Right atrium auricular region (tissue), 2 donors: ENCODE results near the gene RNF113B. TPM values are rescaled to one million over a fixed set of nuclear protein-coding genes. Genes with fewer than 3 reads are reported as not detected.

ENCODE experiments used
- DNase-seq: peaks from one replicate; pipeline ENCODE4 v3.0.0-alpha.2; 2019; ENCODE audit warnings: low spot score
- H3K27ac ChIP-seq, 2 donors: fragments of 200-600 bp; sonication (generic); 1 replicate in 1 of 2; 2 replicates in 1 of 2; pipeline ENCODE4 v1.5.1; 2016 to 2019
- H3K27me3 ChIP-seq, 2 donors: fragments of 200-600 bp; sonication (generic); one replicate each; pipeline versions ENCODE4 v1.5.1 to v1.6.0; 2017 to 2019
- H3K36me3 ChIP-seq: fragments of 200-600 bp; sonication (generic); one replicate; pipeline ENCODE4 v1.5.1; 2016
- H3K4me1 ChIP-seq, 2 donors: fragments of 200-600 bp; sonication (generic); one replicate each; pipeline versions ENCODE4 v1.5.1 to v1.6.0; 2017 to 2019
- H3K4me3 ChIP-seq, 2 donors: fragments of 200-600 bp; sonication (generic); 1 replicate in 1 of 2; 2 replicates in 1 of 2; pipeline ENCODE4 v1.5.1; 2017 to 2019; ENCODE audit warnings: mild to moderate bottlenecking in 1 of 2, moderate library complexity in 1 of 2
- H3K9me3 ChIP-seq, 2 donors: fragments of 200-600 bp; sonication (generic); one replicate each; pipeline ENCODE4 v1.5.1; 2019
- total RNA-seq, 2 donors: library from RNA; depleted of rRNA; stranded (reverse); fragments of >200 nt; gene quantifications; one replicate each; pipeline ENCODE4 v1.1.0, GENCODE V29; 2016
- TF ChIP-seq, protein P1 (sequence below), 2 donors: fragments of 200-600 bp; sonication (generic); IDR thresholded peaks; one replicate each; pipeline ENCODE4 v1.5.1; 2019; ENCODE audit warnings: antibody characterized with exemption in 2 of 2

Gene RNF113B
- total RNA-seq: not detected

DNA sequence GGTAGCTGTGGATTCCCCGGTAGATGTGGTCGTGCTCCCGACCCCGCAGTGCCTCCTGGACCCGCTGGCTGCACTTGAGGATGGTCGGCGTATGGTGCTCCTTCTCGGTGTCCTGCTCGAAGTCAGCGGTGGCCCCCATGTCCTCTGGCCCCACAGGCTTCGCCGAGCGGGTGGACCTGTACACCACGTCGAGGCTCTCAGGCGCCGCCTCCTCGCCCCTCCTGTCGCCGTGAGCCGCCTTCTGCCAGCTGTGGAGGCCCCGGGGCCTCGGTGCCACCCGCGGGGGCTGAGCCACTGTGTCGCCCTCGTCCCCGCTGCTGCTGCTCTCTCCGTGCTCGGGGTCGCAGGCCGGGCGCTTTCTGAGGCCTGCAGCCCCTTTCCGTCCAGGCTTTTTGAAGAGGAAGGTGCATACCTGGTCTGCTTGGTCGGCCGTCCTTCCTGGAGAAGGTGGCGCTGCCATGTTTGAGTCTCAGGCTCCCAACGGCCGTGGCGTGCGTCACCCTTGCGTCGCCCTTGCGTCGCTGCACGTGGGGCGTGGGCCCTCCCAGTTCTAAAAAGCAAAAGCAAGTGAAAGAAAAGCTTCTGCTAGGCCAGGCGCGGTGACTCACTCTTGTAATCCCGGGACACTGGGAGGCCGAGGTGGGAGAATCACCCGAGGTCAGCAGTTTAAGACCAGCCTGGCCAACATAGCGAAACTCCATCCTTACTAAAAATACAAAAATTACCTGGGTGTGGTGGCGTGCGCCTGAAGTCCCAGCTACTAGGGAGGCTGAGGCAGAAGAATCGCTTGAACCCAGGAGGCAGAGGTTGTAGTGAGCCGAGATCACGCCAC is at the start of gene RNF113B:
RNF113B (minus strand) TSS at position 493 of the 832 bp plus-strand sequence; CDS start at position 460, 33 bp downstream.
- Histone ChIP-seq H3K9me3 (no peaks in the 10 kb centered on the region), H3K36me3 (peaks cover 4% of the 10 kb centered on the region), H3K4me1 (peaks cover 0 to 30% of the 10 kb centered on the region in 2 donors), H3K4me3 (no peak within 1 kb of the TSS), H3K27ac (no peak within 1 kb of the TSS), H3K27me3 (no peaks in the 10 kb centered on the region)
- DNase-seq: no peak
- TF ChIP-seq, protein P1, sequence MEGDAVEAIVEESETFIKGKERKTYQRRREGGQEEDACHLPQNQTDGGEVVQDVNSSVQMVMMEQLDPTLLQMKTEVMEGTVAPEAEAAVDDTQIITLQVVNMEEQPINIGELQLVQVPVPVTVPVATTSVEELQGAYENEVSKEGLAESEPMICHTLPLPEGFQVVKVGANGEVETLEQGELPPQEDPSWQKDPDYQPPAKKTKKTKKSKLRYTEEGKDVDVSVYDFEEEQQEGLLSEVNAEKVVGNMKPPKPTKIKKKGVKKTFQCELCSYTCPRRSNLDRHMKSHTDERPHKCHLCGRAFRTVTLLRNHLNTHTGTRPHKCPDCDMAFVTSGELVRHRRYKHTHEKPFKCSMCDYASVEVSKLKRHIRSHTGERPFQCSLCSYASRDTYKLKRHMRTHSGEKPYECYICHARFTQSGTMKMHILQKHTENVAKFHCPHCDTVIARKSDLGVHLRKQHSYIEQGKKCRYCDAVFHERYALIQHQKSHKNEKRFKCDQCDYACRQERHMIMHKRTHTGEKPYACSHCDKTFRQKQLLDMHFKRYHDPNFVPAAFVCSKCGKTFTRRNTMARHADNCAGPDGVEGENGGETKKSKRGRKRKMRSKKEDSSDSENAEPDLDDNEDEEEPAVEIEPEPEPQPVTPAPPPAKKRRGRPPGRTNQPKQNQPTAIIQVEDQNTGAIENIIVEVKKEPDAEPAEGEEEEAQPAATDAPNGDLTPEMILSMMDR (IDR thresholded peaks at IDR 0.05): no peak

DNA sequence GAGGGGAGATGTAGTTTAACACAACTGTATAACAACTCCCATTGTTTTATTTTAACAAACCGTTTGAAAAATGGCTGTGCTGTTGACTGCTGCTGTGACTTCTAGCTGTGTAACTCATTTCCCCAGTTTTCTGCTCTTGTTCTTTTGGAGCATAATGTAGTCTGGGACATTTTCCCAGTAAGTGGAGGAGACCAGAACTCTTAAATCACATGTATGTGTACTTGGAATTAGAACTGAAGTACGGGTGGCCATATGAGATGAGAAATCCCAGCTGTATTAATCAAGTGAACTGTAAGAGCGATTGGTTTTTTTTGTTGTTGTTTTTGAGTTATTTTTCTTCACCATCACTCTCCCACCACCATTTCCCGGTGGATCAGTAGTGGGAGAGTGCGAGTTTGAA is 49.4 kb upstream of the RNF113B start:
- Histone ChIP-seq H3K4me3 (no peak overlapping the region), H3K9me3 (no peaks in the 10 kb centered on the region), H3K27me3 (no peaks in the 10 kb centered on the region), H3K27ac (no peak overlapping the region), H3K36me3 (no peaks in the 10 kb centered on the region), H3K4me1 (peaks cover 0 to 14% of the 10 kb centered on the region in 2 donors)
- DNase-seq: no peak
- TF ChIP-seq, protein P1 (IDR thresholded peaks at IDR 0.05): no peak

DNA sequence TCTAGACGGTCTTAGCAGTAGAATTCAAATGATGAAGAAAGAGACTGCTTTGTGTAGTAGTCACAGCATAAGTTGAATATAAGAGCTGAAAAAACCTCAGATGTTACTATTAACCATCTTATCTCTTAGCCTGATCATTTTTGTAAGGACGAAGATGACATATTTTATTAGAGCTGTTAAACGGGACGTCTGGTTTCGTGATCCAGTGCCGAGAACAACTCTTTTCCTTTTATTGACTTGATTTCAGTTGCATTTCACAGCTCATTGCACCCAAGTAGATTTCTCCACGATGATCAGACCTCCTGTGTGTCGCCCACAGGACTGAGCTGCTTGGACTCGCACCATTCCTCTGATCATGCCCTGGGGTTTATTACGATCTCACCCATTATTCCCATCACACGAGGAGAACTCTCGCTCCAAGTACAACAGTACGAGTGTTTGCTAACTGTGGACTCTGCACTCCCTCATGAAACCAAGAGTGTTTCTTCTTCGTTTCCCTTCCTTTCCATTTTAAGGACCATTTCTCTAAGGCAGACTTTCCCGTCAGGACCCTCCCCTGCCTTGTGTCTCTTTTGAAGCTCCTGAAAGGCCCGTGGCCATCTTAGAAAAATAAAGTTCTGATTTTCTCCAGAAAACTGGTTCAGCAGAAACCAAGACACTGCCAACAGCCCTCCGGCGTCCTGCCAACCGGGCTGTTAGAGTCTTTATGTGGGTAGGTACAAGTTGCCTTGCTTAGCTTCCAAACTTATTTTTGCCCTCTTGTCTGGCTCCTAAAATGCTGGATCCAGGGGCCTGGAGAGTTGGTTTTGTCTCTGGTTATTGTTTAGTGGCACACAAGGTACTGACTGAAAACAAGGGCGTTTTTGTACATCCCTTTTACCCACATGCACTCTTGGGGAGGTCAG is 48.2 kb upstream of the RNF113B start:
- Histone ChIP-seq H3K9me3 (no peaks in the 10 kb centered on the region), H3K27ac (no peak overlapping the region), H3K4me3 (no peak overlapping the region), H3K27me3 (no peaks in the 10 kb centered on the region), H3K36me3 (no peaks in the 10 kb centered on the region), H3K4me1 (peaks cover 0 to 25% of the 10 kb centered on the region in 2 donors)
- DNase-seq: no peak
- TF ChIP-seq, protein P1 (IDR thresholded peaks at IDR 0.05): no peak

DNA sequence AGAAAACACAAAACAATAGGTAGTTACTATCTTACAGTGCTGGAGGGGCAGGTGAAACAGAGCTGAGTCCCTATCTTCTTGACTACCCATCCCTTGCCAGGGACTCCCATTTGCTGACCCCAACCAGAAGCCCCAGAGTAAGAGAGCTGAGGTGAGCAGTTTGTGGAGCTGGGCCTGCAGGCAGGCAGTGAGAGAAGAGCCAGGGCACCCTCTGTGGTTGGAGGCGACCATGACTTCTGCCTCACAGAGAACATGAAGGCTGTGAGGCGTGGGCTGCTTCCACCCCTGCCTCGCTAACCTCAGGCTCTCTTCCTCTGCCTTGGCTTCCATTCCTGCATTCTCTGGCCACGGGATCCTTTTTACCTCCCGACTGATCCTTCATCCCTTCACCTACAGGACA is 47.5 kb upstream of the RNF113B start:
- no peak for DNase-seq

DNA sequence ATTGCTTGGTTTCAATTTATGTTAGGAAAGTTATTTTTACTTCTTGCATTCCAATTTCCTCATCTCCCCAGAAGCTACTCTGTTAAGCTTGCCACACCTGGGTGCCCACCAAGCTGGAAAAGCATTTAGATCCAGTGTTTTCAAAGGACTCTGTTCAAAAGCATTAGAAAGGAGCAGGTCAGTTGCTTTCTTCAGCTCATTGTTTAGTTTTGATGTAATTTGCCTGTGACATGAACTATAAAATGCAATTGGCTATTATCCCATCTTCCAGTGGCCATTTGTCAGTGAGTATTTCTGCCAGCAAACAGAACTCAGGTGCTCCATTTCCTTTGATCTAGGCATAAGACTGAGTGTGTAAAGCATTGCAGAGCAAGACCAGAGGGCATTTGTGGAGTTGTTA is 46.7 kb upstream of the RNF113B start:
- Histone ChIP-seq H3K27ac (no peak overlapping the region), H3K27me3 (no peaks in the 10 kb centered on the region), H3K4me1 (peaks cover 0 to 32% of the 10 kb centered on the region in 2 donors), H3K36me3 (no peaks in the 10 kb centered on the region), H3K4me3 (no peak overlapping the region), H3K9me3 (no peaks in the 10 kb centered on the region)
- TF ChIP-seq, protein P1 (IDR thresholded peaks at IDR 0.05): no peak
- DNase-seq: no peak

More for the DNA sequence above, 47.5 kb upstream of the RNF113B start:
- Histone ChIP-seq H3K36me3 (no peaks in the 10 kb centered on the region), H3K9me3 (no peaks in the 10 kb centered on the region), H3K4me3 (no peak overlapping the region), H3K27ac (no peak overlapping the region), H3K4me1 (peaks cover 0 to 31% of the 10 kb centered on the region in 2 donors), H3K27me3 (no peaks in the 10 kb centered on the region)
- TF ChIP-seq, protein P1 (IDR thresholded peaks at IDR 0.05): no peak
